Measurements from ENCODE around the gene SPTBN1.

SPTBN1 gene

GRCh38 chr2:54586494-54586893, 130.4 kb downstream of the SPTBN1 start:
- ATAC-seq (ENCODE audit: insufficient read depth, low read depth) (no peak), DNase-seq (no peak)
- Histone ChIP-seq H3K27me3 (ENCODE audit: insufficient read depth, low read length, poor library complexity) (no peaks in the 10 kb centered on the region), H3K36me3 (ENCODE audit: insufficient read depth, low read length) (no peaks in the 10 kb centered on the region), H3K4me3 (ENCODE audit: low read depth in 1 of 2, low read length in 2 of 2) (no peak overlapping the region), H3K9ac (ENCODE audit: low read depth, low read length) (no peak overlapping the region), H4K20me1 (ENCODE audit: insufficient read depth, low read length) (peaks cover 17% of the 10 kb centered on the region; the same call in 1 of the 2 replicates), H3K27ac (ENCODE audit: low read length) (no peak overlapping the region), H3K4me2 (ENCODE audit: insufficient read depth, low read length) (no peak overlapping the region), H3K9me3 (ENCODE audit: insufficient read depth, low read length, severe bottlenecking) (no peaks in the 10 kb centered on the region), H3K4me1 (ENCODE audit: insufficient read depth, low read length) (peaks cover 35% of the 10 kb centered on the region), H2AFZ (ENCODE audit: low read depth, low read length) (no peak overlapping the region), H3K79me2 (ENCODE audit: insufficient read depth, low read length) (peaks cover 84% of the 10 kb centered on the region)
- TF ChIP-seq EZH2 (IDR thresholded peaks at IDR 0.05; ENCODE audit: borderline replicate concordance, low read depth, low read length, severe bottlenecking) = no peak
- no peak for TF ChIP-seq CTCF (IDR thresholded peaks at IDR 0.05; ENCODE audit: borderline replicate concordance, extremely low read depth, low read length, poor library complexity, severe bottlenecking)

- H3K36me3 ChIP-seq (ENCODE audit: insufficient read depth, low read length) = no peaks in the 10 kb centered on the region
- peaks cover 81% of the 10 kb centered on the region for H3K79me2 ChIP-seq (ENCODE audit: insufficient read depth, low read length)
- H3K9ac ChIP-seq (ENCODE audit: low read depth, low read length) = no peak overlapping the region
- DNase-seq (no peak), ATAC-seq (ENCODE audit: insufficient read depth, low read depth) (no peak)
- H3K27ac ChIP-seq (ENCODE audit: low read length) = no peak overlapping the region
- no peak overlapping the region for H2AFZ ChIP-seq (ENCODE audit: low read depth, low read length)
- H3K27me3 ChIP-seq (ENCODE audit: insufficient read depth, low read length, poor library complexity) = no peaks in the 10 kb centered on the region
- peaks cover 17% of the 10 kb centered on the region; the same call in 1 of the 2 replicates for H4K20me1 ChIP-seq (ENCODE audit: insufficient read depth, low read length)
- H3K9me3 ChIP-seq (ENCODE audit: insufficient read depth, low read length, severe bottlenecking) = no peaks in the 10 kb centered on the region
- H3K4me3 ChIP-seq (ENCODE audit: low read depth in 1 of 2, low read length in 2 of 2) = no peak overlapping the region
- H3K4me1 ChIP-seq (ENCODE audit: insufficient read depth, low read length) = peaks cover 35% of the 10 kb centered on the region
- H3K4me2 ChIP-seq (ENCODE audit: insufficient read depth, low read length) = no peak overlapping the region
- no peak for TF ChIP-seq EZH2 (IDR thresholded peaks at IDR 0.05; ENCODE audit: borderline replicate concordance, low read depth, low read length, severe bottlenecking)
- no peak for TF ChIP-seq CTCF (IDR thresholded peaks at IDR 0.05; ENCODE audit: borderline replicate concordance, extremely low read depth, low read length, poor library complexity, severe bottlenecking)
Observed at GRCh38 chr2:54587171-54588016, 131.3 kb downstream of the SPTBN1 start.

GRCh38 chr2:54588244-54588899, 132.2 kb downstream of the SPTBN1 start:
- Histone ChIP-seq H3K4me3 (ENCODE audit: low read depth in 1 of 2, low read length in 2 of 2) (no peak overlapping the region), H2AFZ (ENCODE audit: low read depth, low read length) (no peak overlapping the region), H3K9ac (ENCODE audit: low read depth, low read length) (no peak overlapping the region), H3K79me2 (ENCODE audit: insufficient read depth, low read length) (peaks cover 81% of the 10 kb centered on the region), H3K4me2 (ENCODE audit: insufficient read depth, low read length) (no peak overlapping the region), H4K20me1 (ENCODE audit: insufficient read depth, low read length) (peaks cover 20% of the 10 kb centered on the region; the same call in 1 of the 2 replicates), H3K27ac (ENCODE audit: low read length) (no peak overlapping the region), H3K27me3 (ENCODE audit: insufficient read depth, low read length, poor library complexity) (no peaks in the 10 kb centered on the region), H3K9me3 (ENCODE audit: insufficient read depth, low read length, severe bottlenecking) (no peaks in the 10 kb centered on the region), H3K4me1 (ENCODE audit: insufficient read depth, low read length) (peaks cover 35% of the 10 kb centered on the region), H3K36me3 (ENCODE audit: insufficient read depth, low read length) (no peaks in the 10 kb centered on the region)
- DNase-seq (no peak), ATAC-seq (ENCODE audit: insufficient read depth, low read depth) (peak; percentile 53; the same call in 2 of the 3 replicates)
- no peak for TF ChIP-seq CTCF (IDR thresholded peaks at IDR 0.05; ENCODE audit: borderline replicate concordance, extremely low read depth, low read length, poor library complexity, severe bottlenecking)
- no peak for TF ChIP-seq EZH2 (IDR thresholded peaks at IDR 0.05; ENCODE audit: borderline replicate concordance, low read depth, low read length, severe bottlenecking)

All from DND-41 (cell line).